Sigmoid colon (tissue), 7 donors: ENCODE results near the gene MPO. TPM values are rescaled to one million over a fixed set of nuclear protein-coding genes. Genes with fewer than 3 reads are reported as not detected.

Experiments used
- DNase-seq: peaks from one replicate; pipeline ENCODE4 v3.0.0-alpha.2; 2019
- H3K27ac ChIP-seq, 4 donors: fragments of 200-600 bp; sonication (generic); one replicate each; pipeline ENCODE4 v1.5.1; 2016 to 2019; ENCODE audit warnings: mild to moderate bottlenecking in 1 of 4
- H3K27me3 ChIP-seq, 3 donors: fragments of 200-600 bp; sonication (generic); one replicate each; pipeline ENCODE4 v1.5.1; 2019; ENCODE audit warnings: mild to moderate bottlenecking in 1 of 3
- H3K36me3 ChIP-seq, 4 donors: fragments of 200-600 bp; sonication (generic); one replicate each; pipeline ENCODE4 v1.5.1; 2016 to 2019
- H3K4me1 ChIP-seq, 4 donors: fragments of 200-600 bp; sonication (generic); one replicate each; pipeline ENCODE4 v1.5.1; 2017 to 2019
- H3K4me3 ChIP-seq, 4 donors: fragments of 200-600 bp; sonication (generic); one replicate each; pipeline ENCODE4 v1.5.1; 2017 to 2019; ENCODE audit warnings: mild to moderate bottlenecking in 2 of 4, moderate library complexity in 1 of 4
- H3K9me3 ChIP-seq, 4 donors: fragments of 200-600 bp in 3 of 4; sonication (generic) in 3 of 4; one replicate each; pipeline versions ENCODE4 v1.5.1 to v1.6.1; 2013 to 2019
- EP300 ChIP-seq, 4 donors: sonication (generic); formaldehyde crosslinking; IDR thresholded peaks; one replicate each; pipeline ENCODE4 v1.6.1; 2017; ENCODE audit warnings: antibody characterized with exemption in 4 of 4
- POLR2A ChIP-seq, 2 donors: fragments of 450-650 bp; IDR thresholded peaks; one replicate each; pipeline ENCODE4 v1.6.1; 2016; ENCODE audit warnings: antibody characterized with exemption in 2 of 2, mild to moderate bottlenecking in 2 of 2, moderate library complexity in 2 of 2
- POLR2AphosphoS5 ChIP-seq, 4 donors: sonication (generic); formaldehyde crosslinking; IDR thresholded peaks; one replicate each; pipeline ENCODE4 v1.6.1; 2017; ENCODE audit warnings: antibody characterized with exemption in 4 of 4
- WGBS, 2 donors: extraction: QIAGEN DNeasy Blood & Tissue Kit; methylation state at CpG; one replicate each; pipeline ENCODE4 v1.1.7; 2013; 5-methylcytosine and 5-hydroxymethylcytosine counted together
- intact Hi-C: fragments of 100-400 bp; cut with DNase I; formaldehyde crosslinking; loops from one replicate; pipeline ENCODE4 v1.15.1; 2023
- polyA plus RNA-seq, 3 donors: library from polyadenylated mRNA; stranded (reverse); fragments of 200-250 nt; gene quantifications; one replicate each; pipeline ENCODE4 v1.2.3, GENCODE V29; 2013
- total RNA-seq, 4 donors: library from RNA; depleted of rRNA; stranded (reverse); fragments of >200 nt; gene quantifications; one replicate each; pipeline ENCODE4 v1.1.0, GENCODE V29; 2016
- TF ChIP-seq, protein P1 (sequence below), 4 experiments: fragments of 450-650 bp in 3 of 4; fragments of 200-600 bp in 1 of 4; IDR thresholded peaks; one replicate each; pipeline ENCODE4 v1.5.1; 2016 to 2019; ENCODE audit warnings: antibody characterized with exemption in 4 of 4, mild to moderate bottlenecking in 3 of 4, moderate library complexity in 2 of 4
- donor health status: healthy with polysubstance abuse.
- donor health status: Bipolar disorder and iron deficiency.
- donor health status: healthy.

The MPO gene
- total and polyA plus RNA-seq, 7 donors = 0.36 to 0.44 TPM; not detected in 5

GRCh38 chr17:58303971-58304749 lies 23.4 kb upstream of the MPO start:
- 42 to 46% methylated on average over 10 of the region's 10 CpGs for WGBS, 2 donors
- Histone ChIP-seq H3K27me3 (no peaks in the 10 kb centered on the region), H3K9me3 (no peaks in the 10 kb centered on the region), H3K4me3 (no peak overlapping the region), H3K4me1 (no peaks in the 10 kb centered on the region), H3K27ac (no peak overlapping the region), H3K36me3 (peaks cover 0 to 3% (median 0%) of the 10 kb centered on the region in 4 donors)
- TF ChIP-seq, protein P1, sequence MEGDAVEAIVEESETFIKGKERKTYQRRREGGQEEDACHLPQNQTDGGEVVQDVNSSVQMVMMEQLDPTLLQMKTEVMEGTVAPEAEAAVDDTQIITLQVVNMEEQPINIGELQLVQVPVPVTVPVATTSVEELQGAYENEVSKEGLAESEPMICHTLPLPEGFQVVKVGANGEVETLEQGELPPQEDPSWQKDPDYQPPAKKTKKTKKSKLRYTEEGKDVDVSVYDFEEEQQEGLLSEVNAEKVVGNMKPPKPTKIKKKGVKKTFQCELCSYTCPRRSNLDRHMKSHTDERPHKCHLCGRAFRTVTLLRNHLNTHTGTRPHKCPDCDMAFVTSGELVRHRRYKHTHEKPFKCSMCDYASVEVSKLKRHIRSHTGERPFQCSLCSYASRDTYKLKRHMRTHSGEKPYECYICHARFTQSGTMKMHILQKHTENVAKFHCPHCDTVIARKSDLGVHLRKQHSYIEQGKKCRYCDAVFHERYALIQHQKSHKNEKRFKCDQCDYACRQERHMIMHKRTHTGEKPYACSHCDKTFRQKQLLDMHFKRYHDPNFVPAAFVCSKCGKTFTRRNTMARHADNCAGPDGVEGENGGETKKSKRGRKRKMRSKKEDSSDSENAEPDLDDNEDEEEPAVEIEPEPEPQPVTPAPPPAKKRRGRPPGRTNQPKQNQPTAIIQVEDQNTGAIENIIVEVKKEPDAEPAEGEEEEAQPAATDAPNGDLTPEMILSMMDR (IDR thresholded peaks at IDR 0.05) = peak in 3 of 4 experiments; percentile 18 to 49 (median 32)
- TF ChIP-seq POLR2A (IDR thresholded peaks at IDR 0.05) = no peak
- DNase-seq = peak; percentile 70
- intact Hi-C loops = no loop called here

GRCh38 chr17:58302919-58303585 lies 22.3 kb upstream of the MPO start:
- DNase-seq = peak; percentile 20
- intact Hi-C loops = no loop called here

DNA sequence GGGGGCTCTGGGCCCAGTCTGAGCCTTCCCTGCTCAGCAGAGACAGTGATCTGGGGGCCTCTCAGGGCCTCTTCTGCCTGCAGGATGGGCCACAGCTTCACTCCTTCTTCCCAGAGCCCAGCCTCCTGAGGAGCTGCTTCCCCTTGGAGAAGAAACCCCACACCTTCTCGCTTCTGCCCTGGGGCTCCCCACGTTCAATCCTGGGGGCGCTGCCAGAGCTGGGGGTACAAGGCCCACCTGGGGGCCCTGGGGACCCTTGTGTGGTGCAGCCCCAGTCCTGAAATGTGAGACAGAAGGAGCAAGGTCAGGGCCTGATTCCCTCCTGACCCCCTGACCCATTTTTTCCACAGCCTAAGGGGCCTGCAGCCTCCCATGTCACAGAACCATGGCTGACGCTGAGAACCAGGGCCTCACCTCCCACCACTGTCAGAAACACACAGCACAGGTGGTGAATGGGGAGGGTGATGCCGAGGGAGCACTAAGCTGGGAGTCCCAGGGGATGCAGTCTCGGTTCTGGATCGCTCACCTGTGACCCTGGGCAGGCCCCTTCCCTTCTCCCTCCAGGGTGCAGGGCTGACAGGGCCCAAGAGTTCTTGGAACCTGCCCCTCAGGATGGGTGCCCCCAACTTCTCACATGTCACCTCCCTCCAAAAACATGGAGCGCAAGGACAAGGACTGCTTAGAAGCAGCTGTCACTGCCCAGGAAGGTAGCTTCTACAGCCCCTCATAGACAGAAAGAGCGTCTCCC lies 21.6 kb upstream of the MPO start:
- Histone ChIP-seq H3K27ac (no peak overlapping the region), H3K4me3 (no peak overlapping the region), H3K9me3 (no peaks in the 10 kb centered on the region), H3K27me3 (no peaks in the 10 kb centered on the region), H3K4me1 (no peaks in the 10 kb centered on the region), H3K36me3 (peaks cover 0 to 3% (median 0%) of the 10 kb centered on the region in 4 donors)
- TF ChIP-seq, protein P1 (IDR thresholded peaks at IDR 0.05) = no peak
- TF ChIP-seq POLR2AphosphoS5 (IDR thresholded peaks at IDR 0.05) = no peak
- no peak for TF ChIP-seq EP300 (IDR thresholded peaks at IDR 0.05)
- no peak for TF ChIP-seq POLR2A (IDR thresholded peaks at IDR 0.05)
- WGBS, 2 donors = 91 to 95% methylated on average over 9 of the region's 9 CpGs
- intact Hi-C loops = no loop called here
- peak; percentile 55 for DNase-seq

More at GRCh38 chr17:58302919-58303585, 22.3 kb upstream of the MPO start:
- H3K4me1 ChIP-seq = no peaks in the 10 kb centered on the region
- H3K27me3 ChIP-seq = no peaks in the 10 kb centered on the region
- 86 to 89% methylated on average over 9 of the region's 9 CpGs for WGBS, 2 donors
- no peak overlapping the region for H3K27ac ChIP-seq
- peaks cover 0 to 3% (median 0%) of the 10 kb centered on the region in 4 donors for H3K36me3 ChIP-seq
- no peak overlapping the region for H3K4me3 ChIP-seq
- TF ChIP-seq POLR2A (IDR thresholded peaks at IDR 0.05) (no peak), POLR2AphosphoS5 (IDR thresholded peaks at IDR 0.05) (no peak), EP300 (IDR thresholded peaks at IDR 0.05) (no peak)
- TF ChIP-seq, protein P1 (IDR thresholded peaks at IDR 0.05) = no peak
- no peaks in the 10 kb centered on the region for H3K9me3 ChIP-seq

DNA sequence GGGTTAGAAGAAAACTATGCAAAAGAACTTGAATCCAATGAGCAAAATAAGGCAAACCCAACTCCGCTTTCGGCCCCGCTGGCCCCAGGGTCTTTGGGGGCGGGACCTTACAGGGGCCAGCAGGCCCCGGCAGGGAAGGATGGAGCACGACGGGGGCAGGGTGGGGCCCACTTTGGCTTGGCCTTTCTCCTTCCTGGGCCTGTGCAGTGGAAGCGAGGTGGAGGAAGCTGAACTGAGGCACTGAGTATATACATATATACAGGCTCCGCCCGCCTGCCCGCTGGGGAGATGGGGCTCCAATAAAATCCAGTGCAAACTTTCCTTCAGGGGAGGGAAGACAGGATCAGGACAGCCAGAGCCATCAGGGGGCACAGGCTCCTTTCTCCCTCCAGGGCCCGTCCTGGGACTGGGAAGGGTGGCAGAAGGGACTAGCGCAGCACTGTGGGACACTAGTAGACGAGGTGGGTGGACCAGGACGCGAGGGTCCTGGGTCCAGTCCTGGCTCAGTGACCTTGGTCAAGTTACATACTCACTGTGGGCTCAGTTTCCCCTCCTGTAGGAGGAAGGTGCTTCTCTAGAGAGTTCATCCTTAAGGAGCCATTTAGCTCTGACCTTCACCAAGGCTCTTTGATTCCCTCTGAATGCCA lies 20.9 kb upstream of the MPO start:
- intact Hi-C loops = no loop called here
- no peak for TF ChIP-seq EP300 (IDR thresholded peaks at IDR 0.05)
- no peak for TF ChIP-seq POLR2A (IDR thresholded peaks at IDR 0.05)
- TF ChIP-seq, protein P1 (IDR thresholded peaks at IDR 0.05) = no peak
- no peak for TF ChIP-seq POLR2AphosphoS5 (IDR thresholded peaks at IDR 0.05)

More for the DNA sequence above, 20.9 kb upstream of the MPO start:
- Histone ChIP-seq H3K27me3 (no peaks in the 10 kb centered on the region), H3K27ac (no peak overlapping the region), H3K4me1 (no peaks in the 10 kb centered on the region), H3K9me3 (no peaks in the 10 kb centered on the region), H3K4me3 (no peak overlapping the region), H3K36me3 (peaks cover 0 to 3% (median 0%) of the 10 kb centered on the region in 4 donors)
- DNase-seq = peak; percentile 56
- 85 to 88% methylated on average over 16 of the region's 16 CpGs for WGBS, 2 donors
